Stimulated activated CD8-positive, alpha-beta memory T cell treated with anti-CD3 and anti-CD28 coated beads, Interleukin-15, amount 100 ng/mL, for 24 hours (primary cell): Measurements from ENCODE around the gene SMIM41.

Experiments
- DNase-seq: peaks from one replicate; pipeline ENCODE4 v3.0.0-alpha.2; 2020; ENCODE audit warnings: low read depth

The SMIM41 gene

GRCh38 chr12:52063082-52063924 lies 16.2 kb upstream of the SMIM41 start:
- DNase-seq, result no peak

GRCh38 chr12:52063981-52064649 lies 15.4 kb upstream of the SMIM41 start:
- DNase-seq, result no peak

GRCh38 chr12:52066346-52067080 lies 13.0 kb upstream of the SMIM41 start:
- no peak for DNase-seq

- DNase-seq, result no peak
Measured at GRCh38 chr12:52067081-52067374, 12.5 kb upstream of the SMIM41 start.

- DNase-seq, result peak; percentile 69
Measured at GRCh38 chr12:52069327-52070184, 9.9 kb upstream of the SMIM41 start, which contains the start of gene ATG101. Gene ATG101 (plus strand): TSS chr12:52069978. CDS start chr12:52073651, 3,673 bp downstream.

- DNase-seq, result no peak
Measured at GRCh38 chr12:52070185-52070925, 9.1 kb upstream of the SMIM41 start.

- DNase-seq, result no peak
Measured at GRCh38 chr12:52073531-52074381, 5.7 kb upstream of the SMIM41 start.

GRCh38 chr12:52074971-52075724 lies 4.4 kb upstream of the SMIM41 start:
- DNase-seq, result no peak

- DNase-seq, result no peak
Measured at GRCh38 chr12:52076811-52077210, 2.7 kb upstream of the SMIM41 start.

- no peak for DNase-seq
Measured at GRCh38 chr12:52078276-52078675, 1.2 kb upstream of the SMIM41 start.

- DNase-seq, result no peak
Measured at GRCh38 chr12:52080403-52081251, 1.1 kb downstream of the SMIM41 start.

- DNase-seq, result no peak
Measured at GRCh38 chr12:52081263-52081733, 1.8 kb downstream of the SMIM41 start.

GRCh38 chr12:52082026-52082668 lies 2.6 kb downstream of the SMIM41 start:
- DNase-seq, result no peak

GRCh38 chr12:52082669-52082987 lies 3.1 kb downstream of the SMIM41 start:
- no peak for DNase-seq

GRCh38 chr12:52082988-52083637 lies 3.6 kb downstream of the SMIM41 start:
- peak; percentile 43 for DNase-seq

- DNase-seq, result no peak
Measured at GRCh38 chr12:52083638-52083996, 4.1 kb downstream of the SMIM41 start.

GRCh38 chr12:52084491-52085231 lies 5.2 kb downstream of the SMIM41 start:
- DNase-seq, result no peak
